ENCODE measurements around the gene JAZF1. TPM values are rescaled to one million over a fixed set of nuclear protein-coding genes. Genes with fewer than 3 reads are reported as not detected.

Gene JAZF1
- total and polyA plus RNA-seq, 9 of the 15 experiments (the other 6 are each of a cell fraction or from before 2014, with no cell fraction given): 0.04 to 0.64 (median 0.11) TPM; not detected in 3

DNA sequence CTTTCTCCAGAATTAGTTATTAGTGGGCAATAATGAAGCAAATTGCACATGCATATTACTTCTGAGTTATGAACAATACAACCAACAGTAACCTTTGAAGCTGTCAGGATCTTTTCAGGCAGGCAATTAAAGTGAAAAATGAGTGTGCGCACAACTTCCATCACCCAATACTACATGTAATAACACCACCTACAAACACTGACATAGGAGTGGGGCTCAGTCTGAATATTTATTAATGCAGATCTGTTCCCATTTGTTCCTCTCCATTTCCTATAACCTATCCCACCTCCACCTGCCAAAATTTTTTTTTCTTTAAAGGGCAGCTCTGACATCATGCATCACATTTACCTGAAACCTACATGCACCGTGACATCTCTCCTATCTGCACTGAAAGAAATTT is 177.2 kb downstream of the JAZF1 start:
- FAIRE-seq: no peak
- TF ChIP-seq, protein P1, sequence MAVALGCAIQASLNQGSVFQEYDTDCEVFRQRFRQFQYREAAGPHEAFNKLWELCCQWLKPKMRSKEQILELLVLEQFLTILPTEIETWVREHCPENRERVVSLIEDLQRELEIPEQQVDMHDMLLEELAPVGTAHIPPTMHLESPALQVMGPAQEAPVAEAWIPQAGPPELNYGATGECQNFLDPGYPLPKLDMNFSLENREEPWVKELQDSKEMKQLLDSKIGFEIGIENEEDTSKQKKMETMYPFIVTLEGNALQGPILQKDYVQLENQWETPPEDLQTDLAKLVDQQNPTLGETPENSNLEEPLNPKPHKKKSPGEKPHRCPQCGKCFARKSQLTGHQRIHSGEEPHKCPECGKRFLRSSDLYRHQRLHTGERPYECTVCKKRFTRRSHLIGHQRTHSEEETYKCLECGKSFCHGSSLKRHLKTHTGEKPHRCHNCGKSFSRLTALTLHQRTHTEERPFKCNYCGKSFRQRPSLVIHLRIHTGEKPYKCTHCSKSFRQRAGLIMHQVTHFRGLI (CRISPR knock-in tag; IDR thresholded peaks at IDR 0.05): no peak
- no peak for TF ChIP-seq HDAC2 (IDR thresholded peaks at IDR 0.05)
- TF ChIP-seq, protein P2, sequence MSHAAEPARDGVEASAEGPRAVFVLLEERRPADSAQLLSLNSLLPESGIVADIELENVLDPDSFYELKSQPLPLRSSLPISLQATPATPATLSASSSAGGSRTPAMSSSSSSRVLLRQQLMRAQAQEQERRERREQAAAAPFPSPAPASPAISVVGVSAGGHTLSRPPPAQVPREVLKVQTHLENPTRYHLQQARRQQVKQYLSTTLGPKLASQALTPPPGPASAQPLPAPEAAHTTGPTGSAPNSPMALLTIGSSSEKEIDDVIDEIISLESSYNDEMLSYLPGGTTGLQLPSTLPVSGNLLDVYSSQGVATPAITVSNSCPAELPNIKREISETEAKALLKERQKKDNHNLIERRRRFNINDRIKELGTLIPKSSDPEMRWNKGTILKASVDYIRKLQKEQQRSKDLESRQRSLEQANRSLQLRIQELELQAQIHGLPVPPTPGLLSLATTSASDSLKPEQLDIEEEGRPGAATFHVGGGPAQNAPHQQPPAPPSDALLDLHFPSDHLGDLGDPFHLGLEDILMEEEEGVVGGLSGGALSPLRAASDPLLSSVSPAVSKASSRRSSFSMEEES (CRISPR knock-in tag; IDR thresholded peaks at IDR 0.05): no peak
- no peak for TF ChIP-seq LEF1 (IDR thresholded peaks at IDR 0.05)
- TF ChIP-seq PTTG1 (tag; IDR thresholded peaks at IDR 0.05; ENCODE audit: low read depth): no peak
- TF ChIP-seq SIN3A (IDR thresholded peaks at IDR 0.05; ENCODE audit: borderline replicate concordance in 2 of 2, control insufficient read depth in 1 of 2, low read depth in 2 of 2, low read length in 2 of 2): no peak
- TF ChIP-seq RHOXF2B (CRISPR knock-in tag; conservative IDR thresholded peaks at IDR 0.05): no peak
- TF ChIP-seq PRMT5 (CRISPR knock-in tag; IDR thresholded peaks at IDR 0.05): no peak
- no peak for TF ChIP-seq THRAP3 (IDR thresholded peaks at IDR 0.05; ENCODE audit: borderline replicate concordance)
- no peak for TF ChIP-seq SNIP1 (IDR thresholded peaks at IDR 0.05; ENCODE audit: low read depth)
- TF ChIP-seq MEF2A (IDR thresholded peaks at IDR 0.05; ENCODE audit: control insufficient read depth, low read depth, low read length): no peak
- TF ChIP-seq BRCA1 (IDR thresholded peaks at IDR 0.05): no peak
- no peak for TF ChIP-seq BRCA1 (CRISPR knock-in tag; IDR thresholded peaks at IDR 0.05)
- no peak for TF ChIP-seq GTF2F1 (IDR thresholded peaks at IDR 0.05; ENCODE audit: low read depth, low read length)
- TF ChIP-seq CCNT2 (IDR thresholded peaks at IDR 0.05; ENCODE audit: borderline replicate concordance, extremely low read depth, insufficient read length, low read depth, low read length): no peak
- no peak for TF ChIP-seq POLR2B (IDR thresholded peaks at IDR 0.05; ENCODE audit: low read depth, partially characterized antibody)
- DNase-seq (ENCODE audit: extremely low read depth in 1 of 4, low spot score in 3 of 4): no peak
- Histone ChIP-seq H3K9me1 (ENCODE audit: control insufficient read depth, insufficient read depth, low read length) (no peaks in the 10 kb centered on the region), H3K36me3 (ENCODE audit: control insufficient read depth, insufficient read depth, low read length) (no peaks in the 10 kb centered on the region), H4K20me1 (replicated peaks; ENCODE audit: control insufficient read depth, insufficient read depth, low read length) (no peaks in the 10 kb centered on the region), H3K4me2 (ENCODE audit: insufficient read depth, low read length) (no peak overlapping the region), H3K9me3 (replicated peaks; ENCODE audit: control insufficient read depth, insufficient read depth, low read depth, low read length) (no peaks in the 10 kb centered on the region), H3K27ac (ENCODE audit: extremely low read depth, low read depth, low read length) (no peak overlapping the region), H3K4me3 (no peak overlapping the region), H3K9ac (ENCODE audit: insufficient read depth in 1 of 2, low read depth in 2 of 2, low read length in 2 of 2) (no peak overlapping the region), H2AFZ (ENCODE audit: low read depth, low read length) (no peak overlapping the region), H3K79me2 (ENCODE audit: control insufficient read depth, insufficient read depth, low read length) (no peaks in the 10 kb centered on the region), H3K27me3 (ENCODE audit: control insufficient read depth in 2 of 2, insufficient read depth in 2 of 2, low read length in 2 of 2) (peaks cover 4 to 7% of the 10 kb centered on the region in 2 experiments; a peak in 1 of 5 replicates), H3K4me1 (replicated peaks in 1 of 2; ENCODE audit: control insufficient read depth in 2 of 2, insufficient read depth in 2 of 2, low read length in 2 of 2) (no peaks in the 10 kb centered on the region)
- no peak for ATAC-seq
- 30% methylated on average over 2 of the region's 2 CpGs for WGBS (ENCODE audit: insufficient coverage, low coverage, missing lambda C conversion rate)
- intact Hi-C loops (cut with micrococcal nuclease): no loop called here
- no TSS peak for BruUV-seq (replicated peaks)
- CTCF ChIA-PET (ENCODE audit: low intra/inter-chr PET ratio): no interaction called here
- POLR2A ChIA-PET: no interaction called here
- in situ Hi-C loops (cut with MboI): no loop called here

Data from K562 (cell line).